ENCODE data around the gene NFKB2.

Gene NFKB2

DNA sequence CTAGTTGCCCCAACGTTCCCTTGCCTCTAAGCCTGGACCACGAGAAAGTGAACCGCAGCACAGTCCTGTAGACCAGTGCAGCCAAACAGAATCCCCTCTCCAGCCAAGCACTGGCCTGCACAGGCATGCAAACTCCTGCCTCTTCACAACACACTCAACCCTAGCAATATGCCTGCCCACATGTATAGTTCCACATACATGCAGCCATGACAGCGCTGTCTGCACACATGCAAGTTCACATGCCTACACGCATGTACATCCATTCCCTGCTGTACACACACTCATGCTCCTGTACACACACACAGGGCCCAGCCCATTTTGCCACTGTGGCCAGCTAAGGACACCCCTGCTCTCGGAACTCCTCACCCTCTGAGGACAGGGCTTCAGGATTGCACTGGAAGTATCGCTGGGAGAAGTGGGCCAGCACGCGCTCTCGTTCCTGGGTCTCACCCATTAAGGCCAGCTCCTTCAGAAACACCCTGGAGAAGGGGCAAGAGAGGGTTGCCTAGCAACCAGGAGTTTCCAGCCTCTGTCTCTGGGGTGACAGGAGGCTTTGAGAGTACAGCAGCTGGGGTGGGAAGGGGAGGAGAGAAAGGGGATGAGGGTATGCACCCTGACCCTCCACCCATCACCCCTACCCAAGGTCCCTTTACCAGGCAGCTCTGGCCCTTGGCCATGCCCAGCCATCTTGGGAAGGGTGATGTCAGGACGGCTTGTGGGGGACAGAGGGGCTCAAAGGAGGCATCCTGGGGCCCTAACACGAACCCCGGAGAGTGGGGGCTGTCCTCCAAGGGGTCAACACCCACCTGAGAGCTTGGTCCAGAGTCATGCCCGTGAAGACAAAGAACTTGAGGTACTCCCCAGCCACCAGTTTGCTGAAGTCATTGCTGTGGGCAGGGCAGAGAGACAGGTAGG, 16.1 kb downstream of the NFKB2 start:
- Histone ChIP-seq H3K27ac (ENCODE audit: extremely low read depth, low read depth, low read length) (no peak overlapping the region), H3K4me1 (ENCODE audit: control insufficient read depth, insufficient read depth, low read length) (no peaks in the 10 kb centered on the region; the same call in 1 of the 2 replicates), H3K4me3 (ENCODE audit: low read depth, low read length) (no peak overlapping the region), H3K9me3 (ENCODE audit: control insufficient read depth, insufficient read depth, low read depth, low read length) (no peaks in the 10 kb centered on the region), H3K36me3 (ENCODE audit: control insufficient read depth in 2 of 2, insufficient read depth in 1 of 2, low read length in 2 of 2) (no peaks in the 10 kb centered on the region)
- ChIA-PET CTCF (interaction anchor here (0.6 to 4.5 kb wide), 6 partner anchors 7 to 185 kb away, joined by 4 to 28 read pairs (median 7); no protein-coding TSS in a partner anchor), POLR2A (interaction anchor here (2.1 kb wide), 1 partner anchor 10 kb away, joined by 6 read pairs; the partner anchor contains the start of gene FBXL15)
- TF ChIP-seq ZNF707 (tag by site-specific recombination; IDR thresholded peaks at IDR 0.05) (no peak), ZNF600 (tag by site-specific recombination; IDR thresholded peaks at IDR 0.05) (peak; percentile 80)

DNA sequence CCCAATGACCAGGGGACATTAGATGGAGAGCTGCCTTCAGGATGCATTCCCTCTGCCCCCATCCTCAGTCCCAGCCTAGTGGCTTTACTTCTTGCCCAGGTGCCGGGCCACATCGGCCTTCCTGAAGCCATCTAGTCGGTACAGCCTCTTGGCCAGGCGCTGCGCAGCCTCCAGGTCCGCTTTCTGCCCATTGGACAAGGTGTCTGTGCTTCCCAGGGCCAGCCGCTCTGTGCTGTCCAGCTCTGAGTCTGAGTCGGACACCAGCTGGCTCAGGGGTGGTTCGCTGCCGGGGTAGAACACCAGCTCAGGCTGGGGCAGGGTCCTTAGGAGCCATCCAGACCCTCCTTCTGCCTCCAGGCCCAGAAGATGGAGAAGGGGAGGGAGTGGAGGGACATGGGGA, 16.8 kb downstream of the NFKB2 start:
- ChIA-PET CTCF (interaction anchor here (0.6 to 4.5 kb wide), 5 partner anchors 8 to 166 kb away, joined by 4 to 28 read pairs (median 6); no protein-coding TSS in a partner anchor), POLR2A (interaction anchor here (2.1 kb wide), 1 partner anchor 9 kb away, joined by 6 read pairs; the partner anchor contains the start of gene FBXL15)
- H3K9me3 ChIP-seq (ENCODE audit: control insufficient read depth, insufficient read depth, low read depth, low read length) = no peaks in the 10 kb centered on the region
- H3K4me1 ChIP-seq (ENCODE audit: control insufficient read depth, insufficient read depth, low read length) = no peaks in the 10 kb centered on the region; the same call in 1 of the 2 replicates
- H3K36me3 ChIP-seq (ENCODE audit: control insufficient read depth in 2 of 2, insufficient read depth in 1 of 2, low read length in 2 of 2) = no peaks in the 10 kb centered on the region
- TF ChIP-seq ZNF624 (tag by site-specific recombination; IDR thresholded peaks at IDR 0.05) (no peak), TCF7L2 (IDR thresholded peaks at IDR 0.05; ENCODE audit: borderline replicate concordance, low read depth, low read length) (no peak), ZNF544 (tag by site-specific recombination; IDR thresholded peaks at IDR 0.05) (no peak), ZNF529 (tag by site-specific recombination; IDR thresholded peaks at IDR 0.05; ENCODE audit: insufficient replicate concordance) (no peak)
- no peak overlapping the region for H3K4me3 ChIP-seq (ENCODE audit: low read depth, low read length)
- no peak overlapping the region for H3K27ac ChIP-seq (ENCODE audit: extremely low read depth, low read depth, low read length)

DNA sequence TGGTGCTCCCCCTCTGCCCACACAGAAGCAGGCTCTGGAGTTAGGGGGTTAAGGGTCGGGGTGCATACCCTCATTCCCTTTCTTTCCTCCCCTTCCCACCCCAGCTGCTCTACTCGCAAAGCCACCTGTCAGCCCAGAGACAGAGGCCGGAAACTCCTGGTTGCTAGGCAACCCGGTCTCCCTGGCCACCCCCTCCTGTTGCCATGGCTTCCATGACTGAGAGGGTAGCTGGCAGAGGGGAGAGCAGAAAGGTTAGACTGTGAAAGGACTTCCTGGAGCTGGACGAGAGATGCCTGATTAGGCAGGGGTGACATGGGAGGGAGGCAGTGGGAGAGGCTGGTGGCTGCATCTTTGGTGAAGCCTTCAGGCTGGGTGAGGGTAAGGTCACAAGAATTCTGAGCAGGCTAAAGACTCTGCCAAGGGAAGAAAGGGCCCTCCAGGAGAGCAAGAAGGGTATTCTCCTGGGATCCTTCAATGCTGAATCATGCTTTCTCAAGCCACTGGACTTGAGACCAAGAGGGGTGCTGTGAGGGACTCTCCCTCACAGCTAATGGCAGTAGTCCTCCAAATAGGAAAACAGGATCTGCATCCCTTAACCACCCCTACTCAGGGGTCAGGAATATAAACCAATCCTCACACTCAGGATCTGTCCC, 17.7 kb downstream of the NFKB2 start:
- Histone ChIP-seq H3K36me3 (ENCODE audit: control insufficient read depth in 2 of 2, insufficient read depth in 1 of 2, low read length in 2 of 2) (no peaks in the 10 kb centered on the region), H3K4me1 (ENCODE audit: control insufficient read depth, insufficient read depth, low read length) (no peaks in the 10 kb centered on the region; the same call in 1 of the 2 replicates), H3K4me3 (ENCODE audit: low read depth, low read length) (no peak overlapping the region), H3K9me3 (ENCODE audit: control insufficient read depth, insufficient read depth, low read depth, low read length) (no peaks in the 10 kb centered on the region), H3K27ac (ENCODE audit: extremely low read depth, low read depth, low read length) (no peak overlapping the region)
- TF ChIP-seq GLIS1 (tag by site-specific recombination; IDR thresholded peaks at IDR 0.05) (peak; percentile 42; the same call in 1 of the 2 replicates), ZBTB48 (tag by site-specific recombination; IDR thresholded peaks at IDR 0.05) (0 out of 2 replicates have a peak, but pooled peaks have one; percentile 31), ZNF16 (tag by site-specific recombination; IDR thresholded peaks at IDR 0.05; ENCODE audit: low read depth) (no peak), MYNN (tag by site-specific recombination; IDR thresholded peaks at IDR 0.05; ENCODE audit: borderline replicate concordance) (peak; percentile 93), REPIN1 (tag by site-specific recombination; IDR thresholded peaks at IDR 0.05; ENCODE audit: low read depth) (no peak), SCRT2 (tag by site-specific recombination; IDR thresholded peaks at IDR 0.05) (peak; percentile 44; the same call in 1 of the 2 replicates), ZNF548 (tag by site-specific recombination; IDR thresholded peaks at IDR 0.05) (no peak), GLIS2 (tag by site-specific recombination; IDR thresholded peaks at IDR 0.05) (0 out of 2 replicates have a peak, but pooled peaks have one; percentile 26)
- POLR2A ChIA-PET = interaction anchor here (2.1 kb wide), 1 partner anchor 8 kb away, joined by 6 read pairs; the partner anchor contains the start of gene FBXL15
- CTCF ChIA-PET = interaction anchor here (0.9 to 4.5 kb wide), 4 partner anchors 9 to 183 kb away, joined by 4 to 28 read pairs (median 10); no protein-coding TSS in a partner anchor

DNA sequence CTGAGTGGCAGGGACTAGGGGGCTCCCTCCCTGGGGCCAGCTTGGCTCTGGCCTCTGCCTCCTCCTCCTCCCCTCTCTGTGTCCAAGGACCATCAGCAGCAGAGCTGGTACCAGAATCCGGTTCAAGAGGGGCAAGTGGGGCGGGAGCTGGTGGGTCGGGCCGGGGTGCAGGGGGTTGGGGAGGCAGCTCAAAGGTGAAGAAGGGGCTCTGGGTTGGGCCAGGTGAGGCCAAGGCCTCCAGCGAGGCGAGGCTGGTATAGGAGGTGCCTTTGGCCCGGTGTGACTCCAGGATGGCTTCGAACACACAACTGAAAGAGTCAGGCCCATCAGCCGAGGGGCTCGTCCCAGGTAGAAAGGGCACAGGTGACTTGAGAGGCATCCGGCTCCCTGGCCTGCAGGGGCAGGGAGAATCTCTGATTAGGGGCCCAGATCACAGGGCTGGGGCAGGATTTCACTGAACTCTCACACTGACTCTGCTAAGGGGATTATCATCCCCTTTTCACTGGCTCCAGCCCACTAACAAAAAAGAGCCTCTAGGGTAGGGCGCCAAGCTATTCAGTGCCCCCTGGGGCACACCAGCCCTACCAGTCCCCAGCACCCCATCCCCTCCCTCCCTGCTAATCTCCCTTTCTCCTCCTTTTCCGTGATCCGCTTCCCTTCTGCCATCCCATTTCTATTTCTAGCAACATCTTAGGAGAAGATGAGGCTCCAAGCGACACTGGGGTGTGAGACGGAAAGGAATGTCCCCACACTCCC, 18.5 kb downstream of the NFKB2 start:
- H3K4me3 ChIP-seq (ENCODE audit: low read depth, low read length) = no peak overlapping the region
- POLR2A ChIA-PET = no interaction called here
- CTCF ChIA-PET = interaction anchor here (1.0 to 2.3 kb wide), 3 partner anchors 10 to 184 kb away, joined by 6 to 13 read pairs (median 6); no protein-coding TSS in a partner anchor
- H3K27ac ChIP-seq (ENCODE audit: extremely low read depth, low read depth, low read length) = no peak overlapping the region
- no peaks in the 10 kb centered on the region for H3K9me3 ChIP-seq (ENCODE audit: control insufficient read depth, insufficient read depth, low read depth, low read length)
- no peaks in the 10 kb centered on the region; the same call in 1 of the 2 replicates for H3K4me1 ChIP-seq (ENCODE audit: control insufficient read depth, insufficient read depth, low read length)
- H3K36me3 ChIP-seq (ENCODE audit: control insufficient read depth in 2 of 2, insufficient read depth in 1 of 2, low read length in 2 of 2) = no peaks in the 10 kb centered on the region
- TF ChIP-seq ZNF501 (tag by site-specific recombination; IDR thresholded peaks at IDR 0.05) (no peak), SP3 (tag by site-specific recombination; IDR thresholded peaks at IDR 0.05) (no peak), PRDM1 (tag by site-specific recombination; IDR thresholded peaks at IDR 0.05) (0 out of 2 replicates have a peak, but pooled peaks have one; percentile 24)
